Left ventricle myocardium superior (tissue), 1 donor: ENCODE measurements around the gene MARCHF9. TPM values are rescaled to one million over a fixed set of nuclear protein-coding genes. Genes with fewer than 3 reads are reported as not detected.
A peak's percentile ranks its signal among the peaks of the same experiment; 100 is the strongest.
"Not testable (repeated sequence)": the region's sequence is repeated elsewhere in the genome, so short reads cannot be mapped to it uniquely, and the experiment has no call there.

Experiments
- ATAC-seq: fragments of 200-7000 bp; cut with Tn5 transposase; one replicate; pipeline ENCODE4 v1.9.1; 2020; ENCODE audit warnings: mild to moderate bottlenecking, moderate library complexity
- DNase-seq: peaks from one replicate; pipeline ENCODE4 v3.0.0-alpha.2; 2020
- intact Hi-C: fragments of 100-400 bp; cut with micrococcal nuclease; formaldehyde crosslinking; loops from one replicate; pipeline ENCODE4 v1.11.0; 2022
- total RNA-seq: library from RNA; stranded (reverse); fragmentation: NEBNext Ultra II Directional; extraction: Animal tissue kit (Norgen Biotek cat#: 25700); gene quantifications from one replicate; pipeline ENCODE4 v1.2.1, GENCODE V29; 2021
- donor health status: DM: no; HTN: yes; CAD: no; lungs with severe emphysema.

Gene MARCHF9
- total RNA-seq, 1 donor from 2014 or later, result 15.6 TPM

DNA sequence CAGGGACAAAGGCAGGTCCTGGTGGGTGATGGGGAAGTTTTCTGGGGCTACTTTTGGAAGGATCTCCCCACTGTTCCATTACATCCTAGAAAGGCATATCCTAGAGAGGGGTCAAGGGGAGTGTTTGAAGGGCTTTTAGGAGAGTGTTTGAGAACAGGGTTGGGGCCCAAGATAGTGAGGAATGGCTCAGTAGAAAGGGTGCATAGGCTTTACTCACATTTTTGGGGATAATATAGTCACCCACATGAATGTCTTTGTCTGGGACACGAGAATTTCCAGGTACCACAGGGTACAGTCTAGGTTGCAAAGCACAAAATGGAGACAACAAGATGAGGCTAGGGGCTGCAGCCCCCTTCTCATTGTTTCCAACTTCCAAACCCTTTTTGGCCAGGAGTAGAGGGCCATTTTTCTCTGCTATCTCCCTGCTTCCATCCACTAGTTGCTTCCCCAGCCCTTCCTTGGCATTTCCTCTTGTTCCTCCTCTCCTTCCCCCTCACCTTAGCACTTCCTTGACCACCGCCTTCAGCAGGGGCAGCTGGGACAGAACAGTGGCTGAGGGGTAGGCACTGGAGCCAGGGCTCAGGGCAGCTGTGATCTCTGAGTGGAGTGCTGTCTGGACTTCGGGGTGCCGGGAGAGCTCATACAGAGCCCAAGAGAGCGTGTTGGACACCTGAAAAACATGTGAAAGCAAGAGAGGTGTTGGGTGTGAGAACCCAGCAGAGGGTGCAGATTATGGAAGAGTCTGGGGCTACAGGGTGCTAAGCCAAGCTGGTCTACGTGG is 9.2 kb downstream of the MARCHF9 start:
- DNase-seq (no peak), ATAC-seq (no peak)
- intact Hi-C loops, result no loop called here

GRCh38 chr12:57764662-57765002 is 9.7 kb downstream of the MARCHF9 start:
- intact Hi-C loops, result no loop called here
- no peak for DNase-seq
- no peak for ATAC-seq

GRCh38 chr12:57765003-57765697 is 10.2 kb downstream of the MARCHF9 start:
- DNase-seq, result peak; percentile 61
- peak; percentile 56 for ATAC-seq
- intact Hi-C loops, result no loop called here

- ATAC-seq, result peak; percentile 15
- intact Hi-C loops, result no loop called here
- DNase-seq, result no peak
Measured at GRCh38 chr12:57765698-57766463, 11.0 kb downstream of the MARCHF9 start.

DNA sequence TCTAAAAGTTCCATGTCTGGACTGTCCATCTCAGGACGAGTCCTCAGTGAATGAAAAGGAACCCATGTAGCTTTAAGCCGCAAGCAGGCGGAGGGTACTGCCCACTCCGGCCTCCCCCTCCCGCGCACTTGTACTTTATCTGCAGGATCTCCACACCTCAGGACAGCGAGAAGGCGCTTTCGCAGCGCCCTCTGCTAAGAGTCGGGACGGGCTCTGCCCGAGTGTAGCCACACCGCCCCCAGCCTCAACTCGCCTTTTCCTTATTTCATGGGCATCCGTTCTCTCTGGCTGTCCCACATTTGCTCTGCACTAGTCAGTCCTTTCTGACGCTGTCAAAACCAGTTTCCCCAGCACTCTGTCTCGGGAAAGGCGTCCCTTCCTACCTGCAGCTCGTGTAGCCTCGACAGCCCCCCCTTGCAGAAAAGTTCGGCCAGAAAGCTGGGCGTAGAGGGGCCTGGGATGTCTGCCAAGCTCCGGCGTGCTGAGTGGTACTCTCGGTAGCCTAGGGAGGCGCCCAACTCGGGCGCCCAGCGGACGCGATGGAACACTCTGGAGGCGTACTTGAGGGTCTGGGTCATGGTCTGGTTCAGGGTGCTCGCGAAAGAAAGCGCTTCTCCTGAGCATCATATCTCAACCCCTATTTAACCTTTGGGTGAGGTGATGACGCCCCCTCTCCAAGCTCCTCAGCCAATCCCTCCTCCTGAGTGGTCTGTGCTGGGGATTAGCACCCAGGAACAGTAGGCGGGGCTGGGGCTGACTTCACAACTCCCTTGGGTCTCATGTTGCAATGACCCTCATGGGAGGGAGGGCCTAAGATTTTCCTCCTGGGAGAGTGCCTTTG is 11.8 kb downstream of the MARCHF9 start, which contains the start of gene CYP27B1:
CYP27B1 (minus strand) TSS at position 615 of the 841 bp plus-strand sequence; CDS start at position 578, 37 bp downstream.
- ATAC-seq, result peak; percentile 24
- DNase-seq, result peak; percentile 57
- intact Hi-C loops, result no loop called here

DNA sequence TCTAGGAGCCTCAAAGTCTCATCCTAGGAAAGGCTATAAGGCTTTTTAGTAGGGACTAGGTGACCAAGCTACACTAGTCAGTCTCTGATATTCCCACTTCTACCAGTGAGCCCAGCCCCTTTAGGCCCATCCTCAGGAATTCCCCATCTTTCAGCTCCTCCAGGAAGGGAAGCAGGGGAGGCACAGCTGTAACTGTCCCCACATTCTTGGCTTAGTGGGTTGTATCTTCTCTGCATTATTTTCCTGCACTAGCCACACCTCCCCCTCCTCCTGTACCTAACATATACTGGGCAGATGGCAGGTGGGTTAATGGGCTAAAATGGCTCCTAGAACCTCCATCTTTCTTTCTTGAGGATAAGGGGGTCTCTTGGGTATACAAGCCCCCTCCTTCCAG is 12.4 kb downstream of the MARCHF9 start:
- ATAC-seq, result no peak
- no peak for DNase-seq
- intact Hi-C loops, result no loop called here

DNA sequence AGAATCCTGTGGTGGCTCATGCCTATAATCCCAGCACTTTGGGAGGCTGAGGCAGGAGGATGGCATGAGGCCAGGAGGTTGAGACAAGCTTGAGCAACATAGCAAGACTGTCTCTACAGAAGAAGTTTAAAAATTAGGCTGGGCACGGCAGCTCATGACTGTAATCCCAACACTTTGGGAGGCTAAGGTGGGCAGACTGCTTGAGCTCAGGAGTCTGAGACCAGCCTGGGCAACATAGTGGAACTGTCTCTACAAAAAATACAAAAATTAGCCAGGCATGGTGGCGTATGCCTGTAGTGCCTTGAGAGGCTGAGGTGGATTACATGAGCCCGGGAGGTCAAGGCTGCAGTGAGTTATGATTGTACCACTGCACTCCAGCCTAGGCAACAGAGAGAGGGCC is 13.0 kb downstream of the MARCHF9 start:
- intact Hi-C loops, result no loop called here
- ATAC-seq, result no peak
- DNase-seq, result no peak

DNA sequence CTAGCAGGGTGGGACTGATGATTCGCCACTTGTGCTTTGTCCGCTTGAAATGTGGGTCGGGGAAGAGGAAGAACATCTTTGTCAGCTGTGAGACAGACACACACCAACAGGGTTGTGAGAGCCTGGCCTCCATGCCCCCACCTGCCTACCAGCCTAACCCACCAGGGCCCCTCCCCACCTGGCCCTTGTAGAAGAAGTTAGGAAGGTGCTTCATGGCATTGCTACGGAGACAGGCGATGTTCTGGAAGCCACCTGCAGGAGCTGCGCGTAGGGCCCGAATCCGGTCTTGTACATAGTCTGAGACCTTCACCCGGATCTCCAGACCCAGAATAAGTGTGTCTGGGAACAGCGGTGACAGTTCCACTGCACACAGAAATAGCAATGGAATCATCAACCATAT is 14.7 kb downstream of the MARCHF9 start:
- intact Hi-C loops, result no loop called here
- no peak for DNase-seq
- no peak for ATAC-seq

GRCh38 chr12:57770734-57771133 is 15.8 kb downstream of the MARCHF9 start:
- ATAC-seq, result no peak
- intact Hi-C loops, result no loop called here
- no peak for DNase-seq

GRCh38 chr12:57771236-57771872 is 16.5 kb downstream of the MARCHF9 start:
- intact Hi-C loops, result no loop called here
- DNase-seq (peak; percentile 88), ATAC-seq (peak; percentile 78)

DNA sequence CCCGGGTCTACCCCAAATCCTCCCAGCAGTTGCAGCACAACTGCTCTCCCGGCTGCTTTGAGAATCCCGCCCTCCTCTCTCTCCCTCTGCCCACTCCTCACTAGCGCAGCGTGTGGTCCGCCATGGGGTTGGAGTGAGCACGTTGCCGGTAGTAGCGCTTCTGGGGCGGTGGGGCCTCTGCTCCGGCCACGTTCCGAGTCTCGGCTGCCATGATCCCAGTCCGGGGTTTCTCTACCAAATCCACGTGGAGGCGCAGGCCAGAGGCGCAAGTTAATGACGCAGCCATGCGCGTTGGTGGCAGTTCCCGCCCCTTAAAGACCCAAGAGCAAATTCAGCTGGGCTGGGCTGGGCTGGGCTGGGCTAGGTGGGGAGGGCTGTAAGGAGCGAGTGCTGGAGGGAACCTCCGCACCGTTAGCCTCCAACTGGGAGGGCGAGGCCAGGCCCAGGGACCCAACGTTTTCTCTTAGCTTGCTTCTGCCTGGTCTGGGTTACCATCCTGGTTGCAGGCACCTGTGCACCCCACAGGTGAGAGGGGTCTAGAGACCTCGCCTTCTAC is 17.0 kb downstream of the MARCHF9 start, which contains the start of gene METTL1:
METTL1 (minus strand) TSS at position 233 of the 556 bp plus-strand sequence; CDS start at position 211, 22 bp downstream.
- intact Hi-C loops, result no loop called here
- DNase-seq (peak; percentile 95), ATAC-seq (peak; percentile 96)

DNA sequence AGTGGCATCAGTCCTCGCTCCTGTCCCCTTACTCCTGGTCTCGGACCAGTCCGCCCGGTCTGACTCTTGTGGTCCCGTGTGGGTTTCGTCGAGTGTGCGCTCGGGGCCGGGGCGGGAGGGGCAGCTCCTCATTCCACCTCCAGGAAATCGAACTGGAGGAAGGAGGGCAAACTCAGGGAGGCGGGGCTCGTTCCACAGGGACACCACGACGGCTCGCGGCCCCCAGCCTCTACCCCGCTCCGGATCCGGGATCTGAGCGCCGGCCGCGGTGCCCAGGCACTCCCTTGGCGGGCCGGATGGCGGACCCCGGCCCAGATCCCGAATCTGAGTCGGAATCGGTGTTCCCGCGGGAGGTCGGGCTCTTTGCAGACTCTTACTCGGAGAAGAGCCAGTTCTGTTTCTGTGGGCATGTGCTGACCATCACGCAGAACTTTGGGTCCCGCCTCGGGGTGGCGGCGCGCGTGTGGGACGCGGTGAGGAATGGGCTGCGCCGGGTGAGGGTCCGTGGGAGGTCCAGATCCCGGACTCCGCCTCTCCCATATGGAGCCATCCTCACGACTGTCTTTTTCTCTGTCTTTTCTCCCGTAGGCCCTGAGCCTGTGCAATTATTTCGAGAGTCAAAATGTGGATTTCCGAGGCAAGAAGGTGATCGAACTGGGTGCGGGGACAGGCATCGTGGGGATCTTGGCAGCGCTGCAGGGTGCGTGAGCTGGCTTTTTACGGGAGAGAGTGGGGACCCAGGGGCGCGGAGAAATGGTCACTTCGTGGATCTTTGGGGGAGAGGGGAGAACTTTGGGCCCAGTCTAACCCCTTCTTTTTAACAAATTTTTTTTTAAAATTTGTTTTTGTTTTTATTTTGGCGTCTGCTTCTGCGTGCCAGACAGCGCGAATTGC is 17.8 kb downstream of the MARCHF9 start, which contains the start of gene EEF1AKMT3:
EEF1AKMT3 (plus strand) TSS at position 186 of the 894 bp plus-strand sequence; CDS start at position 297, 111 bp downstream.
- intact Hi-C loops, result no loop called here
- ATAC-seq (peak; percentile 77), DNase-seq (peak; percentile 74)

GRCh38 chr12:57774634-57775033 is 19.7 kb downstream of the MARCHF9 start:
- intact Hi-C loops, ATAC-seq, DNase-seq: not testable (repeated sequence)

- ATAC-seq, result no peak
- intact Hi-C loops, result no loop called here
Measured at GRCh38 chr12:57775044-57775443, 20.1 kb downstream of the MARCHF9 start.

DNA sequence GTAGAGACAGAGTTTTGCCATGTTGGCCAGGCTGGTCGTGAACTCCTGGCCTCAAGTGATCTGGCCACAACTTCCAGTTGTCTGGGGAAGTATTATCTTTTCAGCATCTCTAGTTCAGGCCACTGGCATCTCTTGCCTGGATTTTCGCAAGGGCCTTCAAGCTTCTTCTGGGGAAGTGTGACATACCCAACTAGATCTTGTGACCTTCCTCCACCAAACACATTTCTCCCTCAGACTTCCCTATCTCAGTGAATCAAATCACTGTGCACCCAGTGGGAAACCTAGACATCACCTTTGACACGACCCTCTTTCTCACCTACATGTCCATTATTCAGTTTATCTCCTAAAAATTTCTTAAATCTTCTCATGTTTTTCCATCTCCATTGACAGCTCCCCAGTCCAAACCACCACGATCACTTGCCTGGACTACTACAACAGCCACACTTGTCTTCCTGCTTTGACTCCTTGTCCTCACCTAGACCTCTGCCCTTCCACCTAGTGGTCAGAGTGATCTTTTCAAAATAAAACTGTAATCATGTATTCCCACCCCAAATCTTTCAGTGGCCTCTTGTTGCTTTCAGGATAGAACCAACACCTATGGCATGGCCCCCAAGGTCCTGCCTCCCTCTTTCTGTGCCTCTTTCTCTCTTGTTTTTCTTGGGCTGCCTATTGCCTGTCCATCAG is 20.8 kb downstream of the MARCHF9 start:
- DNase-seq (no peak), ATAC-seq (no peak)
- intact Hi-C loops, result no loop called here

More at GRCh38 chr12:57775044-57775443, 20.1 kb downstream of the MARCHF9 start:
- no peak for DNase-seq

DNA sequence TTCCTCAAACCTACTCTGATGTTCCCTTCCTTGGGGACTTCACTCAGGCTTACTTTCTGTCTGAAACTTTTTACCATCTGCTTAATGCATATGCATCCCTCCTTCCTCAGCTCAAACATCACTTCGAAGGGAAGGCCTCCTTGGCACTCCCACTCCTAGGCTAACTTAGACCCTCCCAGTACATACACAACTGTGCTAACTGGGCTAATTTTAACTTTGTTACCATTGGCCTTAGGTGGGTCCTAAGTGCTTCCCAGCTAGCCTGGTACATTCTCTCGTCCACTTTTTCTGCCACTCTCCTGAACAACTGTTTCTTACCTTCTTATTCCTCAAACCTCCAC is 21.3 kb downstream of the MARCHF9 start:
- DNase-seq, result no peak
- intact Hi-C loops, result no loop called here
- no peak for ATAC-seq

- intact Hi-C loops, result no loop called here
- no peak for ATAC-seq
- DNase-seq, result no peak
Measured at GRCh38 chr12:57777367-57777766, 22.5 kb downstream of the MARCHF9 start.
